WTC11 (cell line): Measurements from ENCODE around the gene PEX7. TPM values are rescaled to one million over a fixed set of nuclear protein-coding genes. Genes with fewer than 3 reads are reported as not detected.

Experiments
- ATAC-seq: fragments of 200-7000 bp; cut with Tn5 transposase; 2 replicates; pipeline ENCODE4 v1.10.0; 2021; ENCODE audit warnings: mild to moderate bottlenecking, moderate library complexity
- CTCF ChIA-PET: fragments of 300-600 bp; sonication (Branson Sonifier 250); formaldehyde crosslinking; loops from one replicate; lab custom pipeline; 2021; ENCODE audit warnings: antibody characterized with exemption; lab: Charles Lee
- POLR2A ChIA-PET: fragments of 350-600 bp; sonication (Branson Sonifier 250); formaldehyde crosslinking; loops from one replicate; lab custom pipeline; 2021; ENCODE audit warnings: antibody characterized with exemption; lab: Charles Lee
- DNase-seq: peaks from one replicate; pipeline ENCODE4 v3.0.0; 2021; ENCODE audit warnings: low spot score
- H3K27ac Mint-ChIP-seq: 2 replicates; pipeline ENCODE4 v1.8.0; 2021; ENCODE audit warnings: mixed read lengths
- H3K27me3 Mint-ChIP-seq: 2 replicates; pipeline ENCODE4 v1.8.0; 2021; ENCODE audit warnings: low read depth, mild to moderate bottlenecking, moderate library complexity, mixed read lengths
- H3K36me3 Mint-ChIP-seq: 2 replicates; pipeline ENCODE4 v1.8.0; 2021; ENCODE audit warnings: mixed read lengths
- H3K4me1 Mint-ChIP-seq: 2 replicates; pipeline ENCODE4 v1.8.0; 2022; ENCODE audit warnings: mixed read lengths
- H3K4me3 Mint-ChIP-seq: 2 replicates; pipeline ENCODE4 v1.8.0; 2021; ENCODE audit warnings: mild to moderate bottlenecking, moderate library complexity, mixed read lengths
- H3K9me3 Mint-ChIP-seq: 2 replicates; pipeline ENCODE4 v1.8.0; 2021; ENCODE audit warnings: mixed read lengths
- EMX1 ChIP-seq: fragments of 250-450 bp; sonication (Bioruptor Pico); IDR thresholded peaks from 2 replicates; pipeline ENCODE4 v1.8.0; 2021; ENCODE audit warnings: mild to moderate bottlenecking
- JUN ChIP-seq: sonication (generic); formaldehyde crosslinking; IDR thresholded peaks from 2 replicates; pipeline ENCODE4 v1.8.0; 2023; ENCODE audit warnings: mild to moderate bottlenecking, missing genetic modification reagents
- NFE2L1 ChIP-seq: sonication (generic); formaldehyde crosslinking; IDR thresholded peaks from 2 replicates; pipeline ENCODE4 v1.8.1; 2023; ENCODE audit warnings: missing genetic modification reagents
- NR1H2 ChIP-seq: sonication (generic); formaldehyde crosslinking; IDR thresholded peaks from 2 replicates; pipeline ENCODE4 v1.9.0; 2021; ENCODE audit warnings: mild to moderate bottlenecking, moderate library complexity, missing genetic modification reagents
- PRRX2 ChIP-seq: fragments of 250-450 bp; sonication (Bioruptor Pico); IDR thresholded peaks from 2 replicates; pipeline ENCODE4 v1.8.0; 2021; ENCODE audit warnings: mild to moderate bottlenecking
- RELA ChIP-seq: sonication (generic); formaldehyde crosslinking; IDR thresholded peaks from 2 replicates; pipeline ENCODE4 v1.8.1; 2022; ENCODE audit warnings: missing genetic modification reagents, mild to moderate bottlenecking, borderline replicate concordance
- STAT6 ChIP-seq: sonication (generic); formaldehyde crosslinking; conservative IDR thresholded peaks from 2 replicates; pipeline ENCODE4 v1.8.1; 2023; ENCODE audit warnings: mild to moderate bottlenecking, low read depth, missing genetic modification reagents, moderate library complexity
- TCF7 ChIP-seq: sonication (generic); formaldehyde crosslinking; IDR thresholded peaks from 2 replicates; pipeline ENCODE4 v1.8.0; 2022; ENCODE audit warnings: mild to moderate bottlenecking, low read depth, missing genetic modification reagents, moderate library complexity
- TP53 ChIP-seq: sonication (generic); formaldehyde crosslinking; IDR thresholded peaks from 2 replicates; pipeline ENCODE4 v1.8.1; 2023; ENCODE audit warnings: mild to moderate bottlenecking, missing genetic modification reagents
- ZBTB21 ChIP-seq: sonication (generic); formaldehyde crosslinking; IDR thresholded peaks from 2 replicates; pipeline ENCODE4 v1.8.1; 2023; ENCODE audit warnings: mild to moderate bottlenecking, missing genetic modification reagents, borderline replicate concordance
- ZNF219 ChIP-seq: sonication (generic); formaldehyde crosslinking; IDR thresholded peaks from 2 replicates; pipeline ENCODE4 v1.8.0; 2023; ENCODE audit warnings: missing genetic modification reagents, mild to moderate bottlenecking, borderline replicate concordance
- ZNF416 ChIP-seq: fragments of 250-450 bp; sonication (Bioruptor Pico); IDR thresholded peaks from 2 replicates; pipeline ENCODE4 v1.9.0; 2021; ENCODE audit warnings: mild to moderate bottlenecking, inconsistent platforms
- total RNA-seq: library from RNA; stranded (reverse); gene quantifications from 3 replicates; pipeline ENCODE4 v1.2.3, GENCODE V29; 2021
- TF ChIP-seq, protein P1 (sequence below): fragments of 250-450 bp; sonication (Bioruptor Pico); IDR thresholded peaks from 2 replicates; pipeline ENCODE4 v1.9.0; 2021; ENCODE audit warnings: mild to moderate bottlenecking
- TF ChIP-seq, protein P2 (sequence below): sonication (generic); formaldehyde crosslinking; IDR thresholded peaks from 2 replicates; pipeline ENCODE4 v1.8.0; 2022; ENCODE audit warnings: mild to moderate bottlenecking, missing genetic modification reagents
- TF ChIP-seq, protein P3 (sequence below): fragments of 250-450 bp; sonication (Bioruptor Pico); IDR thresholded peaks from 2 replicates; pipeline ENCODE4 v1.8.0; 2021; ENCODE audit warnings: mild to moderate bottlenecking
- TF ChIP-seq, protein P4 (sequence below): sonication (generic); formaldehyde crosslinking; IDR thresholded peaks from 2 replicates; pipeline ENCODE4 v1.8.1; 2022; ENCODE audit warnings: low read depth, missing genetic modification reagents, borderline replicate concordance
- TF ChIP-seq, protein P5 (sequence below): sonication (generic); formaldehyde crosslinking; IDR thresholded peaks from 2 replicates; pipeline ENCODE4 v1.8.1; 2023; ENCODE audit warnings: mild to moderate bottlenecking, missing genetic modification reagents, moderate library complexity
- TF ChIP-seq, protein P6 (sequence below): sonication (generic); formaldehyde crosslinking; IDR thresholded peaks from 2 replicates; pipeline ENCODE4 v1.8.1; 2022; ENCODE audit warnings: low read depth, mild to moderate bottlenecking, moderate library complexity, missing genetic modification reagents, borderline replicate concordance
- TF ChIP-seq, protein P7 (sequence below): sonication (generic); formaldehyde crosslinking; IDR thresholded peaks from 2 replicates; pipeline ENCODE4 v1.8.1; 2023; ENCODE audit warnings: mild to moderate bottlenecking, missing genetic modification reagents

Gene PEX7
- total RNA-seq, 1 experiment from 2014 or later: 9.8 TPM

- ATAC-seq (peak; percentile 81), DNase-seq (no peak)
- H3K4me1 Mint-ChIP-seq: peaks cover 17% of the 10 kb centered on the region
- peaks cover 8% of the 10 kb centered on the region; the same call in 1 of the 2 replicates for H3K36me3 Mint-ChIP-seq
- no peak overlapping the region for H3K4me3 Mint-ChIP-seq
- no peaks in the 10 kb centered on the region for H3K9me3 Mint-ChIP-seq
- H3K27ac Mint-ChIP-seq: no peak overlapping the region
- ChIA-PET POLR2A (interaction anchor here (0.8 kb wide), 1 partner anchor 218 kb away, joined by 3 read pairs; no protein-coding TSS in a partner anchor), CTCF (interaction anchor here (0.9 to 1.9 kb wide), 3 partner anchors 48 to 254 kb away, joined by 3 to 8 read pairs (median 5); partner anchors contain the start of gene MAP3K5)
- no peaks in the 10 kb centered on the region for H3K27me3 Mint-ChIP-seq
- TF ChIP-seq, protein P1, sequence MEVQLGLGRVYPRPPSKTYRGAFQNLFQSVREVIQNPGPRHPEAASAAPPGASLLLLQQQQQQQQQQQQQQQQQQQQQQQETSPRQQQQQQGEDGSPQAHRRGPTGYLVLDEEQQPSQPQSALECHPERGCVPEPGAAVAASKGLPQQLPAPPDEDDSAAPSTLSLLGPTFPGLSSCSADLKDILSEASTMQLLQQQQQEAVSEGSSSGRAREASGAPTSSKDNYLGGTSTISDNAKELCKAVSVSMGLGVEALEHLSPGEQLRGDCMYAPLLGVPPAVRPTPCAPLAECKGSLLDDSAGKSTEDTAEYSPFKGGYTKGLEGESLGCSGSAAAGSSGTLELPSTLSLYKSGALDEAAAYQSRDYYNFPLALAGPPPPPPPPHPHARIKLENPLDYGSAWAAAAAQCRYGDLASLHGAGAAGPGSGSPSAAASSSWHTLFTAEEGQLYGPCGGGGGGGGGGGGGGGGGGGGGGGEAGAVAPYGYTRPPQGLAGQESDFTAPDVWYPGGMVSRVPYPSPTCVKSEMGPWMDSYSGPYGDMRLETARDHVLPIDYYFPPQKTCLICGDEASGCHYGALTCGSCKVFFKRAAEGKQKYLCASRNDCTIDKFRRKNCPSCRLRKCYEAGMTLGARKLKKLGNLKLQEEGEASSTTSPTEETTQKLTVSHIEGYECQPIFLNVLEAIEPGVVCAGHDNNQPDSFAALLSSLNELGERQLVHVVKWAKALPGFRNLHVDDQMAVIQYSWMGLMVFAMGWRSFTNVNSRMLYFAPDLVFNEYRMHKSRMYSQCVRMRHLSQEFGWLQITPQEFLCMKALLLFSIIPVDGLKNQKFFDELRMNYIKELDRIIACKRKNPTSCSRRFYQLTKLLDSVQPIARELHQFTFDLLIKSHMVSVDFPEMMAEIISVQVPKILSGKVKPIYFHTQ (CRISPR knock-in tag): no peak
- TF ChIP-seq, protein P2, sequence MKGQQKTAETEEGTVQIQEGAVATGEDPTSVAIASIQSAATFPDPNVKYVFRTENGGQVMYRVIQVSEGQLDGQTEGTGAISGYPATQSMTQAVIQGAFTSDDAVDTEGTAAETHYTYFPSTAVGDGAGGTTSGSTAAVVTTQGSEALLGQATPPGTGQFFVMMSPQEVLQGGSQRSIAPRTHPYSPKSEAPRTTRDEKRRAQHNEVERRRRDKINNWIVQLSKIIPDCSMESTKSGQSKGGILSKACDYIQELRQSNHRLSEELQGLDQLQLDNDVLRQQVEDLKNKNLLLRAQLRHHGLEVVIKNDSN: no peak
- TF ChIP-seq TCF7 (CRISPR knock-in tag) (no peak), ZNF219 (no peak), JUN (CRISPR knock-in tag) (no peak), NFE2L1 (CRISPR knock-in tag) (no peak), NR1H2 (CRISPR knock-in tag) (no peak), ZNF416 (CRISPR knock-in tag) (no peak), TP53 (no peak), STAT6 (CRISPR knock-in tag) (no peak), RELA (no peak), PRRX2 (no peak), ZBTB21 (CRISPR knock-in tag) (no peak), EMX1 (no peak)
- TF ChIP-seq, protein P3, sequence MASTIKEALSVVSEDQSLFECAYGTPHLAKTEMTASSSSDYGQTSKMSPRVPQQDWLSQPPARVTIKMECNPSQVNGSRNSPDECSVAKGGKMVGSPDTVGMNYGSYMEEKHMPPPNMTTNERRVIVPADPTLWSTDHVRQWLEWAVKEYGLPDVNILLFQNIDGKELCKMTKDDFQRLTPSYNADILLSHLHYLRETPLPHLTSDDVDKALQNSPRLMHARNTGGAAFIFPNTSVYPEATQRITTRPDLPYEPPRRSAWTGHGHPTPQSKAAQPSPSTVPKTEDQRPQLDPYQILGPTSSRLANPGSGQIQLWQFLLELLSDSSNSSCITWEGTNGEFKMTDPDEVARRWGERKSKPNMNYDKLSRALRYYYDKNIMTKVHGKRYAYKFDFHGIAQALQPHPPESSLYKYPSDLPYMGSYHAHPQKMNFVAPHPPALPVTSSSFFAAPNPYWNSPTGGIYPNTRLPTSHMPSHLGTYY (CRISPR knock-in tag): no peak
- TF ChIP-seq, protein P4, sequence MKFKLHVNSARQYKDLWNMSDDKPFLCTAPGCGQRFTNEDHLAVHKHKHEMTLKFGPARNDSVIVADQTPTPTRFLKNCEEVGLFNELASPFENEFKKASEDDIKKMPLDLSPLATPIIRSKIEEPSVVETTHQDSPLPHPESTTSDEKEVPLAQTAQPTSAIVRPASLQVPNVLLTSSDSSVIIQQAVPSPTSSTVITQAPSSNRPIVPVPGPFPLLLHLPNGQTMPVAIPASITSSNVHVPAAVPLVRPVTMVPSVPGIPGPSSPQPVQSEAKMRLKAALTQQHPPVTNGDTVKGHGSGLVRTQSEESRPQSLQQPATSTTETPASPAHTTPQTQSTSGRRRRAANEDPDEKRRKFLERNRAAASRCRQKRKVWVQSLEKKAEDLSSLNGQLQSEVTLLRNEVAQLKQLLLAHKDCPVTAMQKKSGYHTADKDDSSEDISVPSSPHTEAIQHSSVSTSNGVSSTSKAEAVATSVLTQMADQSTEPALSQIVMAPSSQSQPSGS (CRISPR knock-in tag): no peak
- TF ChIP-seq, protein P5, sequence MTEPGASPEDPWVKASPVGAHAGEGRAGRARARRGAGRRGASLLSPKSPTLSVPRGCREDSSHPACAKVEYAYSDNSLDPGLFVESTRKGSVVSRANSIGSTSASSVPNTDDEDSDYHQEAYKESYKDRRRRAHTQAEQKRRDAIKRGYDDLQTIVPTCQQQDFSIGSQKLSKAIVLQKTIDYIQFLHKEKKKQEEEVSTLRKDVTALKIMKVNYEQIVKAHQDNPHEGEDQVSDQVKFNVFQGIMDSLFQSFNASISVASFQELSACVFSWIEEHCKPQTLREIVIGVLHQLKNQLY (CRISPR knock-in tag): no peak
- TF ChIP-seq, protein P6, sequence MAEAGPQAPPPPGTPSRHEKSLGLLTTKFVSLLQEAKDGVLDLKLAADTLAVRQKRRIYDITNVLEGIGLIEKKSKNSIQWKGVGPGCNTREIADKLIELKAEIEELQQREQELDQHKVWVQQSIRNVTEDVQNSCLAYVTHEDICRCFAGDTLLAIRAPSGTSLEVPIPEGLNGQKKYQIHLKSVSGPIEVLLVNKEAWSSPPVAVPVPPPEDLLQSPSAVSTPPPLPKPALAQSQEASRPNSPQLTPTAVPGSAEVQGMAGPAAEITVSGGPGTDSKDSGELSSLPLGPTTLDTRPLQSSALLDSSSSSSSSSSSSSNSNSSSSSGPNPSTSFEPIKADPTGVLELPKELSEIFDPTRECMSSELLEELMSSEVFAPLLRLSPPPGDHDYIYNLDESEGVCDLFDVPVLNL: no peak
- TF ChIP-seq, protein P7, sequence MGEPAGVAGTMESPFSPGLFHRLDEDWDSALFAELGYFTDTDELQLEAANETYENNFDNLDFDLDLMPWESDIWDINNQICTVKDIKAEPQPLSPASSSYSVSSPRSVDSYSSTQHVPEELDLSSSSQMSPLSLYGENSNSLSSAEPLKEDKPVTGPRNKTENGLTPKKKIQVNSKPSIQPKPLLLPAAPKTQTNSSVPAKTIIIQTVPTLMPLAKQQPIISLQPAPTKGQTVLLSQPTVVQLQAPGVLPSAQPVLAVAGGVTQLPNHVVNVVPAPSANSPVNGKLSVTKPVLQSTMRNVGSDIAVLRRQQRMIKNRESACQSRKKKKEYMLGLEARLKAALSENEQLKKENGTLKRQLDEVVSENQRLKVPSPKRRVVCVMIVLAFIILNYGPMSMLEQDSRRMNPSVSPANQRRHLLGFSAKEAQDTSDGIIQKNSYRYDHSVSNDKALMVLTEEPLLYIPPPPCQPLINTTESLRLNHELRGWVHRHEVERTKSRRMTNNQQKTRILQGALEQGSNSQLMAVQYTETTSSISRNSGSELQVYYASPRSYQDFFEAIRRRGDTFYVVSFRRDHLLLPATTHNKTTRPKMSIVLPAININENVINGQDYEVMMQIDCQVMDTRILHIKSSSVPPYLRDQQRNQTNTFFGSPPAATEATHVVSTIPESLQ (CRISPR knock-in tag): no peak
These were observed 18.0 kb downstream of the PEX7 start for GRCh38 chr6:136840276-136841001.
